Smooth muscle cell of the umbilical artery (primary cell): ENCODE results near the gene CTTN. TPM values are rescaled to one million over a fixed set of nuclear protein-coding genes. Genes with fewer than 3 reads are reported as not detected.

Experiments used
- total RNA-seq: library from RNA; depleted of rRNA; stranded (reverse); fragments of >200 nt; gene quantifications from 2 replicates; pipeline ENCODE4 v1.2.3, GENCODE V29; 2014

Gene CTTN
- 510 and 566 TPM in 2 replicates for total RNA-seq

DNA sequence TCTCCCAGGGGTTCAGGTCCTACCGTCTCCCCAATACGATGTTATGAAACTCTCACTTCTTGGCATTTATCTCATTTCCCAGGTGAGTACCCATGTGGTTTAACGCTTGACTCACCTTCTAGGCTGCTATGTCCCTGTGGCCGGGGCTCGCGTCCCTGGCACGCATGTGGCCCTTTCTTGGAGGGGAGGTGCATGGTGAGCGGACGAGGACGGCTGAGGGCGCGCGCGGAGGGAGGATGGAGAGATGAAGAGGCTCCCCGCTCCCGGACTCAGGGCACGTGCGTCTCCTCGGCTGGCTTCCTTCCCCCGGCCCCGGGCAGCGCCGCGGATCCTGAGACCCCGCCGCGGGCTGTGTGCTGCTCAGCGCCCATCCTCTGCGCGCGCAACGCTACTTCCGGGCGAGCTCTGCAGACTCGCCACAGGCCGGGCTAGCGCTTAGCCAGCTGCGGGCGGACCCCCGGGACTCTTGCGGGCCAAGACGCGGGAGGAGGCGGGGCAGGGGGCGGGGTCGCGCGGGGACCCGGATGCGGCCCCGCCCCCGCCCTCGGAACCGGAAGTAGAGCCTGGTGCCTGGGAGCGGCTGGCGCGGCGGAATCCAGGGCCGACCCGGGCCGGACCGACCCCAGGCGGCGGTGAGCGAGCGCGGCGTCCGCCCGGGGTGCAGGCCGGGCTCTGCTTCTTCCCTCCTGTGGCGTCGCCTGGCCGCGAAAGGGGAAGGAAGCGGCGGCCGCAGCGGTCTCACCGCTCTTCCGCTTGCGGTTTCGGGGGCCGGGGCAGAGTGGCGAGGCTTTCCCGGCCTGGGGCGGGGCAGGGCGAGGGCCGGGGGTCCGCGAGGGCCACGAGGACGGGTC, at the start of gene CTTN:
Gene CTTN (plus strand): TSS at position 547 of the 851 bp plus-strand sequence. CDS start 8,769 bp downstream, outside the sequence.

Other genes starting within 250 kb of the CTTN start
- gene FADD, start 195.2 kb upstream of the CTTN start, total RNA-seq, result 47.5 and 47.7 TPM in 2 replicates
- gene PPFIA1, start 127.8 kb upstream of the CTTN start, total RNA-seq, result 48.1 and 60.6 TPM in 2 replicates